22Rv1 (cell line): Measurements from ENCODE around the gene DRG1.

Experiments used
- ZFX ChIP-seq: fragments of 450-650 bp; IDR thresholded peaks from 2 replicates; pipeline ENCODE4 v1.6.1; 2017; ENCODE audit warnings: antibody characterized with exemption, borderline replicate concordance
- TF ChIP-seq, protein P1 (sequence below): fragments of 450-650 bp; IDR thresholded peaks from 2 replicates; pipeline ENCODE4 v1.5.1; 2017; ENCODE audit warnings: mild to moderate bottlenecking

DNA sequence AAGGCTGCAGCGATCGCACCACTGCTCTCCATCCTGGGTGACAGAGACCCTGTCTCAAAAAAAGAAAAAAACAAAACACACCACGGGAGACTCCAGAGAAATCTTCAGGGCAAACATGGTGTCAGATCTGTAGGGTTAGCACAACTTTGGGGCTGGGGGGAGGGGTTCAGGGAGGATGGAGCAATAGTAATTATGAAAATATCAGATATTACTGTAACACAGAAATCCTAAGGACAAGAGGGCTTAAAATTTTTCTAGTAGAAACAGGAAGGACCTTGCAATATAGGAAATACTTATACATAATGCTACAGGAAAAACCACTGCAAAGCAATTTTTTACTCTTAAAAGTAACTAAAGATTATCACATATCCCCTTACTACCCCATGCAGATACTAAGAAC is 76.4 kb downstream of the DRG1 start:
- TF ChIP-seq, protein P1, sequence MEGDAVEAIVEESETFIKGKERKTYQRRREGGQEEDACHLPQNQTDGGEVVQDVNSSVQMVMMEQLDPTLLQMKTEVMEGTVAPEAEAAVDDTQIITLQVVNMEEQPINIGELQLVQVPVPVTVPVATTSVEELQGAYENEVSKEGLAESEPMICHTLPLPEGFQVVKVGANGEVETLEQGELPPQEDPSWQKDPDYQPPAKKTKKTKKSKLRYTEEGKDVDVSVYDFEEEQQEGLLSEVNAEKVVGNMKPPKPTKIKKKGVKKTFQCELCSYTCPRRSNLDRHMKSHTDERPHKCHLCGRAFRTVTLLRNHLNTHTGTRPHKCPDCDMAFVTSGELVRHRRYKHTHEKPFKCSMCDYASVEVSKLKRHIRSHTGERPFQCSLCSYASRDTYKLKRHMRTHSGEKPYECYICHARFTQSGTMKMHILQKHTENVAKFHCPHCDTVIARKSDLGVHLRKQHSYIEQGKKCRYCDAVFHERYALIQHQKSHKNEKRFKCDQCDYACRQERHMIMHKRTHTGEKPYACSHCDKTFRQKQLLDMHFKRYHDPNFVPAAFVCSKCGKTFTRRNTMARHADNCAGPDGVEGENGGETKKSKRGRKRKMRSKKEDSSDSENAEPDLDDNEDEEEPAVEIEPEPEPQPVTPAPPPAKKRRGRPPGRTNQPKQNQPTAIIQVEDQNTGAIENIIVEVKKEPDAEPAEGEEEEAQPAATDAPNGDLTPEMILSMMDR, result no peak
- no peak for TF ChIP-seq ZFX
